ENCODE results near the gene MYH3.

DNA sequence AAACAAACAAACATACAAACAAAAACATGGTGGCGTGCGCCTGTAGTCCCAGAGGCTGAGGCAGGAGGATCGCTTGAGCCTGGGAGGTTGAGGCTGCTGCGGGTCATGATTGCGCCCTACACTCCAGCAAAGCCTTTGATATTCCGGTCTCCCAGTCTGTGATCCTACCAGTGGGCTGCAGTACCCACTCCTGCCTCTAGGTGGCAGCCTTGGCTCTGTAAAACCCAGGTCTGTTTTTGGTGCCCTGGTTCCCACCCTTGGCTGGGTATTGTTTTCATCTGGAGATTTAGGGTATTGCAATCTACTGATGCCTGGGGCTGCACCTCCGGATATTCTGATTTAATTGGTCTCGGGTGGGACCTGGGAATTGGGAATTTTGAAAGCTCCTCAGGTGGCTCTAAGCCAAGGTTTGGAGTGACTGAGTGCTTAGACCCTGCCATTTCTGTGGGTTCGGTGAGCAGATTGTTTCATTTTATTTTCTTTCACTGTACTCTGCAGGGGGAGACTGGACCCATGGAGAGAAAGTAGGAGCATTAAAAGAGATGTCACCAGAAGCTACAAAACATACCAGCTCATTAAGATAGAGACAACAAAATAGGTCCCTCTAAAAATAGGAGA is 40.5 kb downstream of the MYH3 start:
- TF ChIP-seq YY1 (IDR thresholded peaks at IDR 0.05; ENCODE audit: insufficient read depth, insufficient read length): no peak
- TF ChIP-seq SUZ12 (IDR thresholded peaks at IDR 0.05; ENCODE audit: extremely low read depth, insufficient read depth, insufficient read length): no peak
- TF ChIP-seq ZNF274 (IDR thresholded peaks at IDR 0.05; ENCODE audit: low read depth, low read length): no peak

Measured in NT2/D1 (cell line).